ENCODE data around the gene IL1RL1.

- TF ChIP-seq POLR2A (IDR thresholded peaks at IDR 0.05; ENCODE audit: low read depth, low read length), result no peak
- no peak for TF ChIP-seq POLR2AphosphoS5 (IDR thresholded peaks at IDR 0.05; ENCODE audit: low read depth, low read length)
Measured at GRCh38 chr2:102318437-102318836, 7.1 kb downstream of the IL1RL1 start.
